ENCODE results near the gene SIGLEC1.

The SIGLEC1 gene

GRCh38 chr20:3727401-3728021 is 15.1 kb upstream of the SIGLEC1 start:
- DNase-seq: no peak

GRCh38 chr20:3724356-3724755 is 12.0 kb upstream of the SIGLEC1 start:
- no peak for DNase-seq

DNA sequence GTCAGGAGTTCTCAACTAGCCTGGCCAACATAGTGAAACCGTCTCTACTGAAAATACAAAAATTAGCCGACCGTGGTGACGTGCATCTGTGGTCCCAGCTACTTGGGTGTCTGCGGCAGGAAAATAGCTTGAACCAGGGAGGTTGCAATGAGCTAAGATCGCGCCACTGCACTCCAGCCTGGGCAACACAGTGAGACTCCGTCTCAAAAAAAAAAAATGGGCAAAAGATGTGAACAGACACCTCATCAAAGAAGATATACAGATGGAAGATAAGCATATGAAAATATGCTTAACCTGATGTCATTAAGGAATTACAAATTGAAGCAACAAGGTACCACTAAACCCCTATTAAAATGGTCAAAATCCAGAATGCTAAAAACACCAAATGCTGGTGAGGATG is 10.9 kb upstream of the SIGLEC1 start:
- DNase-seq: no peak

- no peak for DNase-seq
Measured at GRCh38 chr20:3721912-3722311, 9.5 kb upstream of the SIGLEC1 start.

- DNase-seq: no peak
Measured at GRCh38 chr20:3720626-3721025, 8.2 kb upstream of the SIGLEC1 start.

GRCh38 chr20:3720068-3720467 is 7.7 kb upstream of the SIGLEC1 start:
- DNase-seq: no peak

GRCh38 chr20:3719046-3719445 is 6.6 kb upstream of the SIGLEC1 start:
- DNase-seq: no peak

GRCh38 chr20:3716195-3716834 is 3.9 kb upstream of the SIGLEC1 start:
- DNase-seq: peak in 1 of 2 donors; percentile 10

DNA sequence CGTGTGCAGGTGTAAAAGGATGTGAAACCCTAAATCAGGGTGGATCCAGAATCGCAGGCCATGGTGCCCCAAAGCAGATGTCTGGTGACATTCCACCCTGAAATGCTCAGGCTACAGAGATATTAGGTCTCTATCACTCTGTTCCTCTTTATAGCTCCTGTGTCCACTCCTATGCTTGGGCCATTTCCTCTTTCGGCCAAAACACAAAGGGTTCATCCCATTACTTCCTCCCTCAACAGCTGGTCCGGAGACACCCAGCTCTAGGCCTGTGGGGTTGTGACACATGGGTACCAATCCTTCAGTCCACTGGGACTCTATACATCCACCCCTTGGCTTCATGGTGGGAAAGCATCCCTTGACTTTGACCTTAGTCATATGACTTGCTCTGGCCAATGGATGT is 1.7 kb upstream of the SIGLEC1 start:
- DNase-seq: no peak

DNA sequence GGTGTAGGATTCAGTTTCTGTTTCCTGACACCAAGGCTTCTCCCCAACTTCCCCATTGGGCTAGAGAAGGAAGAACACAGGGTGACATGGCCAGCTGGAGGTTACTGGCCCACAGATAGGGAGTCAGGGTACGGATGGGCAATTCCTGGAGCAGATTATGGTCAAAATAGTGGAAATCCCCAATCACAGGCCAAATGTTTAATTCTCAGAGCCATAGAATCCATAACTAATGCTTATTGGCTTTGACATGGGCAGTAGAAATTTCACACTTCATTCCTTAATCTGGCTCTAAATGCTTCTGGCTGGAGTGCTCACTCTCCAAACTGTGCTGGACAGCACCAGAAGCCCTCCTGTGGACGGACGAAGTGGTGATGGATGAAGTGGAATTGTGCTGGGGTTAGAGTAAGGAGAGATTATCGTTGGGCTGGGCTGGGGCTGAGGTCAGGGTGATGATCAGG is 887 bp downstream of the SIGLEC1 start:
- no peak for DNase-seq

DNA sequence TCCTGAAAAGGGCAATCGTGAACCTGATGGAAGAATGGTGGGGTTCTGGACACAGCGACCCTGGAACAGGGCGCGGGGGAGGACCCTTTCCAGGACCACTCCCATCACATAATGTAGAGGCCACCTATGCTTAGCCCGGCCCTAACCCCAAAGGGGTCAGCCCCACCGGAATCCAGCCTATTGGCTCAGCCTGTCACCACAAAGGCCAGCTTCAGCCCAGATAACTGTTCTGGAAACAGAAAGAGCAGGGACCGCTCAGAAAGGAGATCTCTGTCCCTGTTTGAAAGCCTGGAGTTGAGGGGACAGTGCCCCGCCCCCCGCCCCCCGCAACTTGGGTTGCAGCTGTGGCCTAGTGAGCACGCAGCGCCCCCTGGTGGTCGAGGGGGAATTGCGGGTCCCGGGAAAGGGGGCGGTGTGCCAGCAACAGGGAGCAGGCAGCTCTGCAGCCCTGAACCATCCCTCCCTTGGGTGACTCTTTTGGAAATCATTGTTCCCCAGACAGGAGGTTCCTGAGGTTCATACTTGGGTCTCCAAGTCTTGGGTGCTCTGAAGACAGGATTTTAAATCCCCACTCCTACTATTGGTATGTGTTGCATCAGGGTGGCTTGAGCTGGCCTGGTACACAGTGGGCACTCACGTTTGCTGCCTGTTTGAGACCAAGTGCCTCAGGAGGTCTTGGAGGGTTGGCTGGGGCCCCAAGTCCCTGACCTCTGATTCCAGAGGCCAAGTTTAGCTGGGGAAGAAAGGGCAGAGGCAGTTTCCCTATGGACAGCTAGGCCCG is 1.5 kb downstream of the SIGLEC1 start:
- DNase-seq: peak; percentile 61 to 73

DNA sequence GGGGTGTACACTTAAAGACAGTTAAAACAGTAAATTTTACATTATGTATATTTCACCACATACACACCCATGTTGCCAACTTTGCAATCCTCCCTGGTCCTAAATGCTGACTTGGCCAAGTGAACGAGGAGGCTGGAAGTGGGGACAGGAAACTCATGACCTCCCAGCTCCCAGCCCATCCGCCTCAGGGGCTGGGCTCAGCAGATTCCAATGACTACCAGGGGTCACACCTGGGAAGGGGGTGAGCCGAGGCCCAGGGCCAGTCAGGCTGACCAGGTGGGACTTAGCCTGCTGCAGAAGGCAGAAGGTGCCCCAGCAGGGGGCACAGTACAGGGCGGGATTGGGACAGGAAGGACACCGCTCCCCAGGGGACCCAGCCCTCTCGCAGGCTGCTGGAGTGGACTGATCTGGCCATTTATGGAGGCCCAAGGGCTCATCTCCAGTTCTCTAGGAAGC is 2.4 kb downstream of the SIGLEC1 start:
- no peak for DNase-seq

DNA sequence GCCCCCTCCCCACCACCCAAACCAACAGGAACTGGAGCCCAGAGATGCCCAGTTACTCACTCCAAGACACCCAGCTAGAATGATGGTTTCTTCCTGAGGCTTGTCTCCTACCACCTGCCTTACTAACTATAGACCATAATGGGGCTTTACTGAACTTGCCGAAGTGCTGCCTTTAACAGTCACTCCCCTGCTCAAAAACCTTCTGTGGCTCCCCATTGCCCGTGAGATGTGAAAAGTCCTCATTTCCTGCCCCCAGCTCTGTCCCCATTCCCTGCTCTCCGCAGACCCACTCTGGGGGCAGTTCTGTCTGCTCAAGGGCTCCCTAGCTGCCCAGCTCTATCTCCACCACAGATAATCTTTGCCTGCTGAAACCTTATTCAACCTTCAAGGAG is 4.9 kb downstream of the SIGLEC1 start:
- DNase-seq: no peak

DNA sequence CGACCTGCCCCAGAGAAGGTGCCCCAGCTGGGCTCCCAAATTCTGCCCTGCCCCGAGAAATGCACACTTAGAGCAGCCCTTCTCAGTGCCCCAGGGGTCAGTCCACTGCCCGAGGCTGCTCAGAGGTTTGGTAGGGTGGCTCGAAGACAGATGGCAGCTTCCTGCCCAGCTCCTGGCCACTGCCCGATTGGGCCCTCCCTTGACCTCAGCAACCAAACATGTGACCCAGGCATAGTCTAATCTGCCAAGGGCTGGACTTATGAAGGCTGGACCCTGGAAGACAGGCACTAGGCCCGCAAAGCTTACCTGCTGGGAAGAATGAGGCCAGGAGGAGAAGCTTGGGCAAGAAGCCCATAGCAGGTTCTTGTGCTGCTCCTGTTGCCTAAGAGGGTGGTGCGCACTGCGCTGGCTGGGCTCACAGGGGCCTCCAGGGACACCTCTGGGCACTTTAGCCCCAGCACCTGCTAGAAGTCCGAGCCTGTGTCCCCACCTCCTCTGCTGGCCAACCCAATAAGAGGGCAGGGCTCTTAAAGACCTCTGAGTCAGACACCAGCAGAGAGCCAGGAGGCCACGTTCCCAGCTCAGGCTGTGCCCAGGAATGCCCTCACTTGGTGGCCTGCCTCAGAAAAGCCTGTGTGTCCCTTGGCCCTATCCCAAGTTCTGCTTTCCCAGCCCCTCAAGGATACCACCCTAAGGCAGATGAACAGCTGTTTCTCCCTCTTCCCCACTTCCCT is 5.5 kb downstream of the SIGLEC1 start:
- DNase-seq: no peak

- no peak for DNase-seq
Measured at GRCh38 chr20:3705970-3706739, 6.2 kb downstream of the SIGLEC1 start.

DNA sequence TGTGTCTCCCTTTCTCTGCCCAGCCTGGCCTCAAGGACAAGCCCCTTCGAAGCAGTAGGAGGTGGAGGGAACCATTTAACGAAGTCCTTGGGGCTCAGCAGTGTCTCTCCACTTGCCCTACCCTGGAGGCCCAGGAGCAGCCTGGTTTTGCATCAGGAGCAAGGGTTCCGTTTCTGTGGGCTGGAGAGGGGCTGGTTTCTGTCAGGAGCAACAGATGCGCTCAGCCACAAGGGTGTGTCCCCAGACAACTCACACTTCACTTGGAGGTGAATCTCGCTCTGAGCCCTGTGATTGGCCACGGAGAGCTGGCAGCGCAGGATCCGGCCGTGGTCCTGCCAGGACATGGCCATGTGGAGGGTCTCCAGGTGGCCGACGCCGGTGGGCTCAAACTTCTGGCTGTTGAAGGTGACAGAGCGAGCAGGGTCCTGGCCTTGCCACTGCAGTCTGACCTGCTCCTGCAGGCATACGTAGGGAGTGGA is 6.9 kb downstream of the SIGLEC1 start:
- DNase-seq: no peak

- no peak for DNase-seq
Measured at GRCh38 chr20:3704087-3704486, 8.3 kb downstream of the SIGLEC1 start.

- no peak for DNase-seq
Measured at GRCh38 chr20:3702611-3703391, 9.6 kb downstream of the SIGLEC1 start.

DNA sequence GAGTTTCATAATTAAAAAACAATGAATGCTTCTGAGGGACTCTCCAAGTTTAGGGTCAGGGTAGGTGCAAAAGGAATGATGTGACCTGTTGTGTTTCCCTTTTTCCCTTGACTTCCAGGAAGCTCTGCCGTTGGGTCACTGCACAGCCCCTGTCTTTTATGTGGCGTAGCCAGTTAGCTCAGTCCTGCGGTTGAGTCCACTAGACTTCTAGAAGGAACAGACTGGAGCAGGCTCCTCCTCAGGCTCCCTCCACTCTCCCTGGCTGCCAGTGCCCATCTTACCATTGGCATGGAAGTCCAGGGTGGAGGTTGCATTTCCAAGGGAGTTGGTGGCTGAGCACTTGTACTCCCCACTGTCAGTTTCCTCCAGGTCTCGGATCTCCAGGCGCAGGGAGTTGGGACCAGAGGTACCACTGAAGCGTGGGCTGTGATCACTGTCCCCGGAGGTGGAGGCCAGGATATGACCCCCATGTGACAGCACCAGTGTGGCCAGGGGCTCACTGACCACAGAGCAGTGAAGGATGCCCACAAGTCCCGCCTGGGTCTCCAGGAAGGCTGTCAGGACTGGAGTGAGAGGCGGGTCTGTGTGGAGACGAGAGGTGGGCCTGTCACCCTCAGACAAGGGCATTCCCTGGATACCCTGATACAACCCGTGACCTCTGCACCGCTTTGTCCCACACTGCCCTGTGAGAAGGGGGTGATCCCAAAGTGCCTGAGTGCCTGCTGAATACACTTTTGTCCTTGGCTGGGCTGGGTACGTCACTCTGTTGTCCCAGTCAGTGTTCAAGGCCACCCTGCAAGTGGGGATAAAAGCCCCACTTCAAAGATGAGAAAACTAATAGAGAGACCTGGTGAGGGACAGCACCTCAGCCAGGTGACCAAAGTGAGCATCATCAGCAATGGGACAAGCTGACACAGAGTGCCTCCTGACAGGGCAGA is 11.1 kb downstream of the SIGLEC1 start:
- no peak for DNase-seq

- DNase-seq: no peak
Measured at GRCh38 chr20:3699037-3699436, 13.4 kb downstream of the SIGLEC1 start.
